Measurements from ENCODE around the gene PRKCE. TPM values are rescaled to one million over a fixed set of nuclear protein-coding genes. Genes with fewer than 3 reads are reported as not detected.

The PRKCE gene
- total and polyA plus RNA-seq, 2 donors (not counting 3 experiments of a cell fraction or from before 2014, with no cell fraction given), result 27.9 to 33.9 TPM

DNA sequence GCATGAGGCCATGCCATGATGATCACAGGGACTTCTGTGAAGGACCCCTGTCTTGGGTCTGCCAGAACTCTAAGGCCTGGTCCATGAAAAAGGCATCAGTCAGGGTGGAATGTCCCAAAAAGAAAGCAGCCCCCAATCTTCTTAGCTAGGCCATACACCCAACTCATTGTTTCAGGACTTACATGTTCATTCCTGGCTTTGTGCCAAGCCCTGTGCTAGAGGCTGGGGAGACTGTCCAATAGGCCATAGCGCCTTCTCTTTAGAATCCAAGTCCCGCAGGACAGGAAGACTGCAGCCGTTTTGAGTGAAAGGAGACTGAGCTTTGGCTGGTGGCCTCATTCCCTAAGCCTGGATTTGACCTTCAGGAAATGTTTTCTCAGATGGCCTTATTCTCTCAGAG is 247.3 kb downstream of the PRKCE start:
- intact Hi-C loops (cut with micrococcal nuclease) (no loop called here), dilution Hi-C loops (cut with MboI; ENCODE audit: extremely low pct_ligation_motif_present, low sequenced_read_pairs) (no loop called here)

DNA sequence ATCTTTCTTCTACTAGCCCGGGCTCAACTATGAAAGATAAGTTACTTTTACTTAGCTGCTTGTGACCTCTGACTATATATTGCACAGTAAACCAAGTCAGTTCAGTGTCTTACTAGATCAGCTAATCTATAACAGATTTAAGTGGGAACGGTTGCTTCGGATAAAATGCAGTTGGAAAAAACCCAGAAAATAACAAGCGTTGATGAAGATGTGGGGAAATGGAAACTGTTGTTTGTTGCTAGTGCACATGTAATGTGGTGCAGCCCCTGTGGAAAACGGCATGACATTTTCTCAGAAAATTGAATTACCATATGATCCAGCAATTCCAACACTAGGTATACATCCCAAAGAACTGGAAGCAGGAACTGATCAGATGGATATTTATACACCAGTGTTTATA is 248.5 kb downstream of the PRKCE start:
- no peak for FAIRE-seq

More for the DNA sequence above, 247.3 kb downstream of the PRKCE start:
- Histone ChIP-seq H3K36me3 (ENCODE audit: control insufficient read depth in 2 of 2, extremely low read depth in 1 of 2, insufficient read depth in 2 of 2, low read length in 2 of 2) (no peaks in the 10 kb centered on the region), H4K20me1 (replicated peaks; ENCODE audit: control insufficient read depth, extremely low read depth, insufficient read depth, low read length) (no peaks in the 10 kb centered on the region), H3K27me3 (ENCODE audit: control insufficient read depth in 2 of 2, insufficient read depth in 2 of 2, low read length in 2 of 2) (no peaks in the 10 kb centered on the region), H3K9me3 (replicated peaks; ENCODE audit: control insufficient read depth, insufficient read depth, low read length) (no peaks in the 10 kb centered on the region), H3K4me1 (ENCODE audit: control insufficient read depth, extremely low read depth, insufficient read depth, low read length) (no peaks in the 10 kb centered on the region), H3K4me3 (replicated peaks in 1 of 3; ENCODE audit: insufficient read depth in 1 of 3, low read depth in 1 of 3, low read length in 3 of 3) (no peak overlapping the region), H3K4me2 (ENCODE audit: insufficient read depth, low read length) (no peak overlapping the region), H2AFZ (ENCODE audit: low read depth, low read length) (no peak overlapping the region), H3K79me2 (ENCODE audit: control insufficient read depth, insufficient read depth, low read length) (no peaks in the 10 kb centered on the region), H3K9me1 (replicated peaks; ENCODE audit: control insufficient read depth, extremely low read depth, insufficient read depth, low read length) (no peaks in the 10 kb centered on the region), H3K9ac (replicated peaks; ENCODE audit: extremely low read depth, insufficient read depth, low read length) (no peak overlapping the region), H3K27ac (ENCODE audit: insufficient read depth, low read depth, low read length) (no peak overlapping the region)
- DNase-seq (ENCODE audit: low read depth, low spot score) (peak; percentile 28), FAIRE-seq (no peak)
- POLR2A ChIA-PET, result no interaction called here
- CTCF ChIA-PET, result no interaction called here
- TF ChIP-seq EZH2 (IDR thresholded peaks at IDR 0.05; ENCODE audit: borderline replicate concordance, low read depth, low read length, severe bottlenecking) (no peak), POLR2AphosphoS5 (IDR thresholded peaks at IDR 0.05; ENCODE audit: insufficient read depth, low read depth, low read length) (no peak), MYC (IDR thresholded peaks at IDR 0.05; ENCODE audit: low read depth, low read length) (no peak), JUN (IDR thresholded peaks at IDR 0.05; ENCODE audit: borderline replicate concordance, insufficient read depth, insufficient read length, low read depth) (no peak)
- BruUV-seq (replicated peaks), result no TSS peak

More for the DNA sequence above, 248.5 kb downstream of the PRKCE start:
- Histone ChIP-seq H3K4me1 (ENCODE audit: control insufficient read depth, extremely low read depth, insufficient read depth, low read length) (no peaks in the 10 kb centered on the region), H4K20me1 (replicated peaks; ENCODE audit: control insufficient read depth, extremely low read depth, insufficient read depth, low read length) (no peaks in the 10 kb centered on the region), H3K27me3 (ENCODE audit: control insufficient read depth in 2 of 2, insufficient read depth in 2 of 2, low read length in 2 of 2) (no peaks in the 10 kb centered on the region), H3K4me2 (ENCODE audit: insufficient read depth, low read length) (no peak overlapping the region), H3K9ac (replicated peaks; ENCODE audit: extremely low read depth, insufficient read depth, low read length) (no peak overlapping the region), H3K36me3 (ENCODE audit: control insufficient read depth in 2 of 2, extremely low read depth in 1 of 2, insufficient read depth in 2 of 2, low read length in 2 of 2) (no peaks in the 10 kb centered on the region), H3K27ac (ENCODE audit: insufficient read depth, low read depth, low read length) (no peak overlapping the region), H3K79me2 (ENCODE audit: control insufficient read depth, insufficient read depth, low read length) (no peaks in the 10 kb centered on the region), H3K9me3 (replicated peaks; ENCODE audit: control insufficient read depth, insufficient read depth, low read length) (no peaks in the 10 kb centered on the region), H3K4me3 (replicated peaks in 1 of 3; ENCODE audit: insufficient read depth in 1 of 3, low read depth in 1 of 3, low read length in 3 of 3) (no peak overlapping the region), H2AFZ (ENCODE audit: low read depth, low read length) (no peak overlapping the region), H3K9me1 (replicated peaks; ENCODE audit: control insufficient read depth, extremely low read depth, insufficient read depth, low read length) (no peaks in the 10 kb centered on the region)
- TF ChIP-seq EZH2 (IDR thresholded peaks at IDR 0.05; ENCODE audit: borderline replicate concordance, low read depth, low read length, severe bottlenecking) (no peak), GATA2 (IDR thresholded peaks at IDR 0.05; ENCODE audit: insufficient read depth, insufficient read length, low read depth, low read length) (no peak), MYC (IDR thresholded peaks at IDR 0.05; ENCODE audit: low read depth, low read length) (no peak), POLR2AphosphoS5 (IDR thresholded peaks at IDR 0.05; ENCODE audit: insufficient read depth, low read depth, low read length) (no peak), FOS (IDR thresholded peaks at IDR 0.05; ENCODE audit: borderline replicate concordance, insufficient read depth, low read length) (no peak), JUN (IDR thresholded peaks at IDR 0.05; ENCODE audit: borderline replicate concordance, insufficient read depth, insufficient read length, low read depth) (no peak), POLR2A (IDR thresholded peaks at IDR 0.05; ENCODE audit: low read depth, low read length) (no peak)
- TF ChIP-seq, protein P1, sequence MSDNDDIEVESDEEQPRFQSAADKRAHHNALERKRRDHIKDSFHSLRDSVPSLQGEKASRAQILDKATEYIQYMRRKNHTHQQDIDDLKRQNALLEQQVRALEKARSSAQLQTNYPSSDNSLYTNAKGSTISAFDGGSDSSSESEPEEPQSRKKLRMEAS (IDR thresholded peaks at IDR 0.05; ENCODE audit: insufficient read depth, insufficient read length), result no peak
- TF ChIP-seq, protein P2, sequence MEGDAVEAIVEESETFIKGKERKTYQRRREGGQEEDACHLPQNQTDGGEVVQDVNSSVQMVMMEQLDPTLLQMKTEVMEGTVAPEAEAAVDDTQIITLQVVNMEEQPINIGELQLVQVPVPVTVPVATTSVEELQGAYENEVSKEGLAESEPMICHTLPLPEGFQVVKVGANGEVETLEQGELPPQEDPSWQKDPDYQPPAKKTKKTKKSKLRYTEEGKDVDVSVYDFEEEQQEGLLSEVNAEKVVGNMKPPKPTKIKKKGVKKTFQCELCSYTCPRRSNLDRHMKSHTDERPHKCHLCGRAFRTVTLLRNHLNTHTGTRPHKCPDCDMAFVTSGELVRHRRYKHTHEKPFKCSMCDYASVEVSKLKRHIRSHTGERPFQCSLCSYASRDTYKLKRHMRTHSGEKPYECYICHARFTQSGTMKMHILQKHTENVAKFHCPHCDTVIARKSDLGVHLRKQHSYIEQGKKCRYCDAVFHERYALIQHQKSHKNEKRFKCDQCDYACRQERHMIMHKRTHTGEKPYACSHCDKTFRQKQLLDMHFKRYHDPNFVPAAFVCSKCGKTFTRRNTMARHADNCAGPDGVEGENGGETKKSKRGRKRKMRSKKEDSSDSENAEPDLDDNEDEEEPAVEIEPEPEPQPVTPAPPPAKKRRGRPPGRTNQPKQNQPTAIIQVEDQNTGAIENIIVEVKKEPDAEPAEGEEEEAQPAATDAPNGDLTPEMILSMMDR (IDR thresholded peaks at IDR 0.05; ENCODE audit: extremely low read depth in 1 of 2, insufficient read depth in 1 of 2, low read depth in 1 of 2, low read length in 2 of 2), result no peak
- POLR2A ChIA-PET, result no interaction called here
- dilution Hi-C loops (cut with MboI; ENCODE audit: extremely low pct_ligation_motif_present, low sequenced_read_pairs), result no loop called here
- CTCF ChIA-PET, result no interaction called here
- intact Hi-C loops (cut with micrococcal nuclease), result no loop called here
- BruUV-seq (replicated peaks), result no TSS peak
- no peak for DNase-seq (ENCODE audit: low read depth, low spot score)
